Kidney (tissue), 14 donors: Measurements from ENCODE around the gene SEMA3A. TPM values are rescaled to one million over a fixed set of nuclear protein-coding genes. Genes with fewer than 3 reads are reported as not detected.
A peak's percentile ranks its signal among the peaks of the same experiment; 100 is the strongest.

Source experiments
- DNase-seq, 5 donors: peaks; one replicate each; pipeline ENCODE4 v3.0.0-alpha.2; 2013 to 2020
- FAIRE-seq: peaks from 2 replicates; lab custom pipeline; 2012; peaks lifted over from hg19 to GRCh38; lab: Jason Lieb, UNC
- H3K27ac ChIP-seq, 2 donors: one replicate each; pipeline ENCODE4 v1.7.0; 2013; ENCODE audit warnings: low read depth in 2 of 2, low read length in 2 of 2, inconsistent platforms in 1 of 2
- H3K27me3 ChIP-seq: one replicate; pipeline ENCODE4 v1.7.1; 2013; ENCODE audit warnings: low read length, inconsistent platforms; ENCODE audit not compliant: control insufficient read depth, insufficient read depth
- H3K36me3 ChIP-seq, 3 donors: one replicate each; pipeline versions ENCODE4 v1.7.0 to v1.7.1; 2013; ENCODE audit warnings: low read length in 3 of 3, control low read depth in 1 of 3, inconsistent platforms in 1 of 3; ENCODE audit not compliant: insufficient read depth in 3 of 3, control insufficient read depth in 2 of 3
- H3K4me1 ChIP-seq, 3 donors: one replicate each; pipeline versions ENCODE4 v1.7.0 to v1.7.1; 2013; ENCODE audit warnings: low read length in 3 of 3, inconsistent platforms in 1 of 3, low read depth in 1 of 3; ENCODE audit not compliant: control insufficient read depth in 2 of 3, insufficient read depth in 2 of 3
- H3K4me3 ChIP-seq, 3 donors: one replicate each; pipeline versions ENCODE4 v1.7.0 to v1.8.1; 2013; ENCODE audit warnings: low read length in 3 of 3, control low read depth in 1 of 3, inconsistent platforms in 1 of 3
- H3K9ac ChIP-seq, 3 donors: one replicate each; pipeline versions ENCODE4 v1.7.0 to v1.7.1; 2013; ENCODE audit warnings: low read length in 3 of 3, control low read depth in 1 of 3, inconsistent platforms in 1 of 3
- H3K9me3 ChIP-seq, 3 donors: one replicate each; pipeline versions ENCODE4 v1.7.0 to v1.7.1; 2013; ENCODE audit warnings: low read length in 3 of 3, control low read depth in 1 of 3, inconsistent platforms in 1 of 3; ENCODE audit not compliant: control insufficient read depth in 2 of 3, insufficient read depth in 1 of 3
- intact Hi-C: fragments of 100-400 bp; cut with DNase I; formaldehyde crosslinking; loops from one replicate; pipeline ENCODE4 v1.11.1; 2022
- polyA plus RNA-seq: library from polyadenylated mRNA; stranded (reverse); fragments of 350-450 nt; fragmentation: Illumina TruSeq; extraction: RNeasy Lipid Tissue Mini Kit (QIAGEN cat#74804); gene quantifications from one replicate; pipeline ENCODE4 v1.2.3, GENCODE V29; 2014; ENCODE audit warnings: low read depth, low replicate concordance; ENCODE audit not compliant: insufficient read depth
- total RNA-seq: library from RNA; stranded (reverse); fragmentation: NEBNext Ultra II Directional; extraction: Animal tissue kit (Norgen Biotek cat#: 25700); gene quantifications from one replicate; pipeline ENCODE4 v1.2.1, GENCODE V29; 2021
- TF ChIP-seq, protein P1 (sequence below): IDR thresholded peaks from 3 replicates; pipeline ENCODE4 v1.5.1; 2012; ENCODE audit warnings: mild to moderate bottlenecking, moderate library complexity, borderline replicate concordance; ENCODE audit not compliant: insufficient read depth; ENCODE audit errors: extremely low read depth
- donor health status: control.
- donor health status: control.
- donor health status: control.
- donor health status: control.
- donor health status: control.
- donor health status: DM: yes; HTN: yes; CAD: no.
- donor health status: Normal renal cell carcinoma (clear cell type).

The SEMA3A gene
- total and polyA plus RNA-seq, 2 donors from 2014 or later: 0.34 to 10.7 TPM

DNA sequence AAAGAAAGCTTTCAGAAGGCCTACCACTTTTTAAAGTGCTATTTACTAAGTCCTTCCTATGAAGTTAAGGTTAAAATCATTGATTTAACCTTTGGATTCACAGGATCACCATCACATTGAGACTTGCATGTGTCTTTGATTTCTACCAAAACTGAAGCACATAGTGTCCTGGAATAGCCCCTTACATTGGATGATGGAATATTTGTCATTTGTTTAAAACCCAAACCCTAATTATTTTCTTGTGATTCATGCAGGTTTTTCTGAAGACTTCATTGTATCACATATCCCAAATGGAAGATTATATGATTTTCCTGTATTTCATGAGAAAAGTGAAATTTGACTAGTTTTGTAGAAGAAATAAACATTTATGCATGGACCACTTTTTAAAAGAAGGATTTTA is 3.3 kb downstream of the SEMA3A start:
- DNase-seq (no peak), FAIRE-seq (no peak)
- intact Hi-C loops: no loop called here
- TF ChIP-seq, protein P1, sequence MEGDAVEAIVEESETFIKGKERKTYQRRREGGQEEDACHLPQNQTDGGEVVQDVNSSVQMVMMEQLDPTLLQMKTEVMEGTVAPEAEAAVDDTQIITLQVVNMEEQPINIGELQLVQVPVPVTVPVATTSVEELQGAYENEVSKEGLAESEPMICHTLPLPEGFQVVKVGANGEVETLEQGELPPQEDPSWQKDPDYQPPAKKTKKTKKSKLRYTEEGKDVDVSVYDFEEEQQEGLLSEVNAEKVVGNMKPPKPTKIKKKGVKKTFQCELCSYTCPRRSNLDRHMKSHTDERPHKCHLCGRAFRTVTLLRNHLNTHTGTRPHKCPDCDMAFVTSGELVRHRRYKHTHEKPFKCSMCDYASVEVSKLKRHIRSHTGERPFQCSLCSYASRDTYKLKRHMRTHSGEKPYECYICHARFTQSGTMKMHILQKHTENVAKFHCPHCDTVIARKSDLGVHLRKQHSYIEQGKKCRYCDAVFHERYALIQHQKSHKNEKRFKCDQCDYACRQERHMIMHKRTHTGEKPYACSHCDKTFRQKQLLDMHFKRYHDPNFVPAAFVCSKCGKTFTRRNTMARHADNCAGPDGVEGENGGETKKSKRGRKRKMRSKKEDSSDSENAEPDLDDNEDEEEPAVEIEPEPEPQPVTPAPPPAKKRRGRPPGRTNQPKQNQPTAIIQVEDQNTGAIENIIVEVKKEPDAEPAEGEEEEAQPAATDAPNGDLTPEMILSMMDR: no peak
- no peaks in the 10 kb centered on the region for H3K36me3 ChIP-seq
- no peaks in the 10 kb centered on the region for H3K27me3 ChIP-seq
- no peak overlapping the region for H3K9ac ChIP-seq
- no peak overlapping the region for H3K27ac ChIP-seq
- no peaks in the 10 kb centered on the region for H3K4me1 ChIP-seq
- H3K4me3 ChIP-seq: no peak overlapping the region
- H3K9me3 ChIP-seq: no peaks in the 10 kb centered on the region

DNA sequence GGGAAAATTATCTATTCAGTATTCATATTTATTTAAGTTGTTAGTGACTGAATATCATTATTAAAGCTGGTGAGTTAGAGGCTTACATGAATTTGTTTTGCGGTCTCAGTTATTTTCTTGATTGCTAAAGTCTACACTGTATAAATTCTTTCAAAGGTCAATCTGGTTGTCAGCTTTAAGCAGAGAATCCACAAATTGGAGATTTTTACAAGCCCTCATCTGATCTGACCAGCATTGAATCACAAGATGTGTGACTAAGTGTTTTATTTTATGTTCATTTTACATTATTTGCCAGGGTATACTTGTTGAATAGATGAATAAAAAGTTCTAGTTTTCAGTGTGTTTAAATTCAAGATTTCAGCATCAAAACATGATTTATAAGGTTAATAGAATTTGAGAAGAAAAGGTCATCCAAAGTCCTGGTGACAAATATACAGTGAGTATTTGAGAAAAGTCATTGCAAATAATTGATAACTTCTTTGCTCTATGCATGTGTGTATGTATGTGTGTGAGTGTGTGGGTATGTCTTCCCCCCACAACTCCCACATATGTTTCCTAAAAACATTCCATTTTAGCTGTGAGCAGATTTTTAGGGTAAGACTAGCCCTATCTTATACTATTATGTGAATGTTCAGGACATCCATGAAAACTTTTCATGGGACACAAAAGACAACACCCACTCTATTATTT is 4.4 kb downstream of the SEMA3A start:
- Histone ChIP-seq H3K9me3 (no peaks in the 10 kb centered on the region), H3K4me1 (no peaks in the 10 kb centered on the region), H3K36me3 (no peaks in the 10 kb centered on the region), H3K27ac (no peak overlapping the region), H3K9ac (no peak overlapping the region), H3K4me3 (no peak overlapping the region), H3K27me3 (no peaks in the 10 kb centered on the region)
- TF ChIP-seq, protein P1: no peak
- DNase-seq: no peak
- intact Hi-C loops: no loop called here
- no peak for FAIRE-seq

DNA sequence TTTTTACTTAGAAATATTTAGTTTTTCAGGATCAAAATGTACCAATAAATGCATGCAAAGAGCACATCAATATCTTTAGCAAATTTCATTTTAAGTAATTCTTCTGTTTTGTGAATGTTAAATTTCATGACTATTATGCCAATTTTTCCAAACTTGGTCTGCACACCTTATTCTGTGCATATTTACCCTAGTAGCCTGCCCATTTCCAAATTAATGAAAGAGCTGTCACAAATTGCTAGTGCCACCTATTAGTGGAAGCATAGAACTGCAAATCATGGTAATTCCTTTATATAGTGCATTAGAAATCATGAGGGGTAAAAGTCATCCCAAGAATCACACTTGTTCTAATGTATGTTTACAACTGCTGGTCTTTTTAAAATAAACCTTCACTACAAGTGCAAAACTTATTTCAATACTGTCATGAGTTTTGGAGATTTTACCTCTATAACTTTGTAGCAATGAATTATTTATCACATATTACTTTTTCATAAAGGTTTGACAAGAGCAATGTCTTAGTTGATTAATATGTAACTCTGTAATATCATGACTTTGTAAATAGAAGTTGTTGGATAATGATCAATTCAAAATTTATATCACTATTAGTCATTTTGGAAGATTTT is 5.7 kb downstream of the SEMA3A start:
- H3K36me3 ChIP-seq: no peaks in the 10 kb centered on the region
- peak in 1 of 5 donors; percentile 52 for DNase-seq
- TF ChIP-seq, protein P1: peak; percentile 25
- no peaks in the 10 kb centered on the region for H3K9me3 ChIP-seq
- intact Hi-C loops: no loop called here
- H3K9ac ChIP-seq: no peak overlapping the region
- H3K27ac ChIP-seq: no peak overlapping the region
- H3K4me1 ChIP-seq: no peaks in the 10 kb centered on the region
- FAIRE-seq: peak; percentile 52
- no peak overlapping the region for H3K4me3 ChIP-seq
- no peaks in the 10 kb centered on the region for H3K27me3 ChIP-seq
